Naive thymus-derived CD4-positive, alpha-beta T cell (primary cell): ENCODE measurements around the gene RNU1-3. TPM values are rescaled to one million over a fixed set of nuclear protein-coding genes. Genes with fewer than 3 reads are reported as not detected.
"Not testable (repeated sequence)": the region's sequence is repeated elsewhere in the genome, so short reads cannot be mapped to it uniquely, and the experiment has no call there.

Experiments
- ATAC-seq: fragments of 150-1000 bp; cut with Tn5 transposase; 2 replicates; pipeline ENCODE4 v1.10.0; 2021; ENCODE audit warnings: mild to moderate bottlenecking, moderate library complexity
- CTCF ChIA-PET: fragments of 350-600 bp; sonication (Branson Sonifier 250); formaldehyde crosslinking; loops from one replicate; lab custom pipeline; 2021; ENCODE audit warnings: antibody characterized with exemption; lab: Charles Lee
- POLR2A ChIA-PET: fragments of 350-600 bp; sonication (Branson Sonifier 250); formaldehyde crosslinking; loops from one replicate; lab custom pipeline; 2021; ENCODE audit warnings: antibody characterized with exemption, inconsistent platforms; lab: Charles Lee
- DNase-seq, 9 donors: peaks; one replicate each; pipeline versions ENCODE4 v3.0.0 to v3.0.0-alpha.2; 2020 to 2022; ENCODE audit warnings: mixed read lengths in 1 of 9
- H3K27ac ChIP-seq: one replicate; pipeline ENCODE4 v1.7.0; 2013; ENCODE audit warnings: mild to moderate bottlenecking, low read depth, low read length, moderate library complexity
- H3K27me3 ChIP-seq, 2 donors: one replicate each; pipeline ENCODE4 v1.7.0; 2013; ENCODE audit warnings: low read length in 2 of 2, mild to moderate bottlenecking in 2 of 2, moderate library complexity in 2 of 2; ENCODE audit not compliant: control insufficient read depth in 2 of 2, insufficient read depth in 2 of 2
- H3K36me3 ChIP-seq, 3 experiments: 1 replicate in 2 of 3; 2 replicates in 1 of 3; pipeline ENCODE4 v1.7.0; 2013; ENCODE audit warnings: low read length in 3 of 3, mild to moderate bottlenecking in 3 of 3, moderate library complexity in 1 of 3; ENCODE audit not compliant: insufficient read depth in 3 of 3, control insufficient read depth in 2 of 3
- H3K4me1 ChIP-seq, 2 donors: one replicate each; pipeline ENCODE4 v1.7.0; 2013; ENCODE audit warnings: low read length in 2 of 2, mild to moderate bottlenecking in 2 of 2, moderate library complexity in 1 of 2; ENCODE audit not compliant: control insufficient read depth in 2 of 2, insufficient read depth in 2 of 2
- H3K4me3 ChIP-seq: 2 replicates; pipeline ENCODE4 v1.7.0; 2013; ENCODE audit warnings: mild to moderate bottlenecking, low read length
- H3K9me3 ChIP-seq, 3 experiments: 1 replicate in 2 of 3; 2 replicates in 1 of 3; pipeline ENCODE4 v1.7.0; 2013; ENCODE audit warnings: low read length in 3 of 3; ENCODE audit not compliant: control insufficient read depth in 2 of 3
- H3K27ac Mint-ChIP-seq, 9 donors: one replicate each; pipeline ENCODE4 v1.8.0; 2020 to 2022; ENCODE audit warnings: mixed read lengths in 9 of 9, mild to moderate bottlenecking in 8 of 9, moderate library complexity in 5 of 9, inconsistent platforms in 2 of 9
- H3K27me3 Mint-ChIP-seq, 5 donors: one replicate each; pipeline ENCODE4 v1.8.0; 2021 to 2022; ENCODE audit warnings: mixed read lengths in 5 of 5, mild to moderate bottlenecking in 1 of 5
- H3K36me3 Mint-ChIP-seq, 5 donors: one replicate each; pipeline ENCODE4 v1.8.0; 2020 to 2022; ENCODE audit warnings: mixed read lengths in 5 of 5, mild to moderate bottlenecking in 3 of 5, inconsistent platforms in 1 of 5
- H3K4me1 Mint-ChIP-seq, 7 donors: one replicate each; pipeline ENCODE4 v1.8.0; 2020 to 2022; ENCODE audit warnings: mixed read lengths in 7 of 7, mild to moderate bottlenecking in 3 of 7, inconsistent platforms in 1 of 7
- H3K4me3 Mint-ChIP-seq, 10 donors: one replicate each; pipeline ENCODE4 v1.8.0; 2020 to 2022; ENCODE audit warnings: mild to moderate bottlenecking in 10 of 10, mixed read lengths in 10 of 10, moderate library complexity in 6 of 10, inconsistent platforms in 2 of 10
- H3K9me3 Mint-ChIP-seq, 11 donors: one replicate each; pipeline ENCODE4 v1.8.0; 2020 to 2022; ENCODE audit warnings: mixed read lengths in 11 of 11, mild to moderate bottlenecking in 4 of 11, inconsistent platforms in 1 of 11, moderate library complexity in 1 of 11
- intact Hi-C, 2 donors: fragments of 100-400 bp; cut with micrococcal nuclease; formaldehyde crosslinking; loops; one replicate each; pipeline ENCODE4 v1.15.1; 2023
- polyA plus RNA-seq, 2 donors: library from polyadenylated mRNA; unstranded; fragments of 300-500 nt; fragmentation: Illumina TruSeq; gene quantifications; one replicate each; pipeline ENCODE4 v1.2.3, GENCODE V29; 2021
- total RNA-seq, 6 experiments: library from RNA in 5 of 6; stranded (reverse) in 5 of 6; gene quantifications; 1 replicate in 5 of 6; 2 replicates in 1 of 6; pipeline ENCODE4 v1.2.3 and lab custom pipeline; 2021 to 2026

The RNU1-3 gene
- 1,000 to 10,000 TPM; 2,341 to 4,458 (median 3,337) TPM for total RNA-seq
- polyA plus RNA-seq: not detected
- not detected for total RNA-seq (lab: John Stamatoyannopoulos, UW)

DNA sequence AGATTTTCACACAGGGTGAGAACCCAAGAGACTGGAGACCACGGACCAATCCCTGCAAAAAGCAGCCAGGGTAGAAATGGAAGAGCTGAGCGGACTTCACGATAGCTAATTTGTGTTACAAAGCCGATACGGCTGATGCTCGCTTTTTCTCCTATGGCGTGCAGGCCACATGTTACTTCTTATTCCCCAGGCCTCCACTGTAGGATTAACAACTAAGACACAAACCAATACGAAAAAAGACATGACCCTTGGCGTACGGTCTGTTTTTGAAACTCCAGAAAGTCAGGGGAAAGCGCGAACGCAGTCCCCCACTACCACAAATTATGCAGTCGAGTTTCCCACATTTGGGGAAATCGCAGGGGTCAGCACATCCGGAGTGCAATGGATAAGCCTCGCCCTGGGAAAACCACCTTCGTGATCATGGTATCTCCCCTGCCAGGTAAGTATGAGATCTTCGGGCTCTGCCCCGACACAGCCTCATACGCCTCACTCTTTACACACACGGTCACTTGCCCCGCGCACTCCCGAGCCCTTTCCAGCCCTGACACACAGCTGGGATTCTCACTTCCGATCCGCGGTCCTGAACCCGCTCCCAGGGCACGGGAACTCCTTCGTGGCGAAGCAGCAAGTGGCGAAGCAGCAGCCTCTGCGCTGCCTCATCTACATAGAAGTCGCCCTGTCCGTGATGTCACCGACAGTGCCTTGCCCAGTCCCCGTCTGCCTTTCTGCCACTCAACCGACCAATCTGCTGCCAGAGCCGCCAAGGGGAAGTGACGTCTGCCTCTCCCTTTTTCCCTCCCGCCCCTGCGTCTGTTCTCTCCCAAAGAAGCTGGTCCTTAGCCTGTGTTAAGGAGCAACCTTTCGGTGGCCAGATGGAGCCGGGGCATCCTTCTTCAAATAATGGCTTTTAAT, at the start of gene RNU1-3:
Gene RNU1-3, minus strand, starts transcription at position 447 of the 912 bp plus-strand sequence.
- ATAC-seq: peak; percentile 100
- H3K4me1 ChIP-seq, intact Hi-C loops, H3K27me3 ChIP-seq, CTCF ChIA-PET, H3K36me3 Mint-ChIP-seq, H3K9me3 ChIP-seq, H3K9me3 Mint-ChIP-seq, H3K27ac ChIP-seq, H3K4me1 Mint-ChIP-seq, H3K27me3 Mint-ChIP-seq, POLR2A ChIA-PET, H3K4me3 Mint-ChIP-seq, H3K36me3 ChIP-seq, H3K27ac Mint-ChIP-seq, H3K4me3 ChIP-seq, DNase-seq: not testable (repeated sequence)

- POLR2A ChIA-PET, CTCF ChIA-PET: not testable (repeated sequence)
- peaks cover 0 to 15% (median 5%) of the 10 kb centered on the region in 5 donors for H3K27me3 Mint-ChIP-seq
These were observed 46.7 kb upstream of the RNU1-3 start for GRCh38 chr1:16713480-16713879.

GRCh38 chr1:16712984-16713383, 46.2 kb upstream of the RNU1-3 start:
- H3K4me3 ChIP-seq, H3K36me3 Mint-ChIP-seq, H3K9me3 Mint-ChIP-seq, H3K9me3 ChIP-seq, H3K27me3 ChIP-seq, CTCF ChIA-PET, intact Hi-C loops, H3K4me1 Mint-ChIP-seq, H3K4me1 ChIP-seq, H3K36me3 ChIP-seq, DNase-seq, H3K4me3 Mint-ChIP-seq, POLR2A ChIA-PET, ATAC-seq, H3K27ac ChIP-seq: not testable (repeated sequence)
- peak overlapping the region in 1 of 9 donors; percentile 58 for H3K27ac Mint-ChIP-seq
- peaks cover 0 to 16% (median 5%) of the 10 kb centered on the region in 5 donors for H3K27me3 Mint-ChIP-seq

More at GRCh38 chr1:16713480-16713879, 46.7 kb upstream of the RNU1-3 start:
- H3K4me3 ChIP-seq, H3K9me3 ChIP-seq, H3K27ac ChIP-seq, H3K4me3 Mint-ChIP-seq, H3K27me3 ChIP-seq, H3K36me3 ChIP-seq, H3K27ac Mint-ChIP-seq, H3K9me3 Mint-ChIP-seq, H3K4me1 ChIP-seq, intact Hi-C loops, H3K36me3 Mint-ChIP-seq, H3K4me1 Mint-ChIP-seq, ATAC-seq, DNase-seq: not testable (repeated sequence)

GRCh38 chr1:16712582-16712981, 45.8 kb upstream of the RNU1-3 start:
- ATAC-seq, H3K36me3 ChIP-seq, H3K4me1 ChIP-seq, H3K9me3 ChIP-seq, H3K9me3 Mint-ChIP-seq, H3K4me3 Mint-ChIP-seq, H3K27ac ChIP-seq, H3K4me3 ChIP-seq, H3K27me3 ChIP-seq, H3K36me3 Mint-ChIP-seq, DNase-seq, H3K4me1 Mint-ChIP-seq, H3K27ac Mint-ChIP-seq, CTCF ChIA-PET, intact Hi-C loops: not testable (repeated sequence)
- POLR2A ChIA-PET: interaction anchor here (0.6 kb wide), 1 partner anchor 23 kb away, joined by 3 read pairs; no protein-coding TSS in a partner anchor
- H3K27me3 Mint-ChIP-seq: peaks cover 0 to 14% (median 5%) of the 10 kb centered on the region in 5 donors

DNA sequence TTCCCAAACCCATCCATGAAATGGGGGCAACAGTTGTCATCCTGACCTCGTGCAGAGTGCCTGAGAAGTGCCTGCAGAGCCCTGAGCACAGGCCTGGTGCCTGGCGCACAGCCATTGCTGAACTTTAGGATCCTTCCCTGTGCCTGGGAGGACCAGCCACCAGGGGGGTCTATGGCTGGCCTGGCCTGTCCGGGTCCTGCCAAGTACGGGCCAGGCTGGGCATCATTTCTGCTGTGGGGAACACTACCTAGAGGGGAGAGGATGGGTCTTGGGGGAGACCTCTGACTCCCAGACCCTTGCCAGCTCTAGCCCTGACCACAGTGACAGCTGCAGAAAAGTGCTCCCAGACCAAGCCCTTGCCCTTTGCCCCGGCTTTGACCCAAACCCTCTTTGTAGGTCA, 45.4 kb upstream of the RNU1-3 start:
- CTCF ChIA-PET, H3K36me3 ChIP-seq, H3K4me1 ChIP-seq, H3K4me1 Mint-ChIP-seq, H3K36me3 Mint-ChIP-seq, DNase-seq, H3K4me3 ChIP-seq, intact Hi-C loops, H3K9me3 ChIP-seq, H3K27ac Mint-ChIP-seq, H3K9me3 Mint-ChIP-seq, H3K4me3 Mint-ChIP-seq, H3K27me3 ChIP-seq, ATAC-seq, H3K27ac ChIP-seq: not testable (repeated sequence)
- POLR2A ChIA-PET: interaction anchor here (0.6 kb wide), 1 partner anchor 23 kb away, joined by 3 read pairs; no protein-coding TSS in a partner anchor
- peaks cover 0 to 11% (median 3%) of the 10 kb centered on the region in 5 donors for H3K27me3 Mint-ChIP-seq

DNA sequence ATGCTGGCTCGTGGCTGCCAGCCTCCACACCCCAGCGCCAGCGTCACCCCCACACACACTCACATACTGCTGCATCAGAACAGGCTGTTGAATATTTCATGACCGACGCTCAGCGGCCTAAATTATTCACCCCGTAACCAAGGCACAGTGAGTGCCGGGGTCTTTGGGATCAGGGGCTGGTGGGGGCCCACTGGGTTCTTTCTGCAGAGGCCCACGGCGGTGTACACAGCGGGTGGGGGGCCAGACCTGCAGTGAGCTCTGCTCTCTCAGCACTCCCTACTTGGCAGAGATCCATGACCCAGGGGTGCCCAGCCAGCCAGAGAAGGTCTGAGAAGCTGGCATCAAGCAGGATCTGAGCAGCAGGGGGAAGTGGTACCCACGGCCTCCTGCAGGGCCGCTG, 43.9 kb upstream of the RNU1-3 start:
- intact Hi-C loops, H3K27ac Mint-ChIP-seq, H3K27me3 Mint-ChIP-seq, H3K4me3 Mint-ChIP-seq, H3K36me3 Mint-ChIP-seq, H3K9me3 ChIP-seq, H3K4me3 ChIP-seq, H3K4me1 Mint-ChIP-seq, H3K27ac ChIP-seq, H3K36me3 ChIP-seq, H3K27me3 ChIP-seq, H3K4me1 ChIP-seq, ATAC-seq, H3K9me3 Mint-ChIP-seq, DNase-seq: not testable (repeated sequence)
- POLR2A ChIA-PET: interaction anchor here (0.9 kb wide), 1 partner anchor 194 kb away, joined by 3 read pairs; no protein-coding TSS in a partner anchor
- CTCF ChIA-PET: interaction anchor here (0.8 kb wide), 1 partner anchor 8 kb away, joined by 3 read pairs; no protein-coding TSS in a partner anchor
